ENCODE measurements around the gene GIGYF2.

- TF ChIP-seq CTCF (conservative IDR thresholded peaks at IDR 0.05 in 1 of 2, IDR thresholded peaks at IDR 0.05 in 1 of 2; ENCODE audit: extremely low read depth in 1 of 2, insufficient read depth in 1 of 2, low read depth in 1 of 2, low read length in 2 of 2) (no peak), EZH2 (IDR thresholded peaks at IDR 0.05; ENCODE audit: borderline replicate concordance, low read length) (no peak)
Observed at GRCh38 chr2:232675381-232675780, 21.8 kb upstream of the GIGYF2 start.
